ENCODE measurements around the gene GALNT9. TPM values are rescaled to one million over a fixed set of nuclear protein-coding genes. Genes with fewer than 3 reads are reported as not detected.

The GALNT9 gene
- total RNA-seq, 4 donors from 2014 or later = not detected

GRCh38 chr12:132322206-132323132 is 6.9 kb downstream of the GALNT9 start:
- Histone ChIP-seq H3K36me3 (no peaks in the 10 kb centered on the region), H3K27me3 (peaks cover 0 to 98% (median 0%) of the 10 kb centered on the region in 4 donors), H3K9me3 (no peaks in the 10 kb centered on the region), H3K4me3 (no peak overlapping the region), H3K27ac (no peak overlapping the region), H3K4me1 (peaks cover under 1 to 17% (median 3%) of the 10 kb centered on the region in 3 donors)
- no peak for DNase-seq
- intact Hi-C loops (cut with DNase I) = no loop called here
- 57 to 69% methylated on average over 12 to 16 of the region's 43 CpGs for WGBS, 2 donors
- TF ChIP-seq CTCF (IDR thresholded peaks at IDR 0.05) = no peak
- no peak for TF ChIP-seq POLR2A (IDR thresholded peaks at IDR 0.05)

DNA sequence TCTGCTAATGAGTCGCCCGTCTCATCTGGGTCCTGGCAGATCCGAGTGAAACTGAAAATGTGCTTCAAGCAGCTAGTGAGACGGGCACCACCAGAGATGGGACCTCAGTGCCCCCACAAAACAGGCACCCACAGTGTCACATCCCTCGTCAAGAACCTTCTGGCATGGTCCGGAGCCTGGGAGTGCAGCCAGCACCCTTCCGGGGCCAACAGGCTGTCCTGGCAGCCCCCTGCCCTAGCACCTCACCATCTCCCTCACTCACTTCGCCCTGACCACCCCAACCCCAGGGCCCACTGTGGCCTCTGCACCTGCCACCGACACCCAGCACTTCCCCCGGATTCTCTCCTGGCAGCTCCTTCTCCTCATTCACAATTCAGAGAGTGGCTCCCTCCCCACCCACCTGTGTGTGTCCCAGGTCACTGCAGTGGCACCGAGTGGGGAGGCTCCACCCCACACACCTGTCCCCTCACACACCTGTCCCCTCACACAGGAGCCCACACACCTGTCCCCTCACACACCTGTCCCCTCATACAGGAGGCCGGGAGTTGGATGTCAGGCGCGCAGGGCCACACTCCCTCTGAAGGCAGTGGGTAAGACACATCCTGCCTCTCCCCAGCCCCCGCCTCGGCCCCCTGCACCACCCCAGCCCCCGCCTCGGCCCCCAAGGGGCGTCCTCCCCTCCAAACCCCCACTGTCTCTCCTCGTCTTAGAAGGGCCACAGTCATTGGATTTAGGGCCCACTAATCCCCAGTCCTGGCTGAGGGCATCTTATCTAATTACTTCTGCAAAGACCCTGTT is 7.9 kb downstream of the GALNT9 start:
- H3K4me1 ChIP-seq = peaks cover 0 to 8% (median 0%) of the 10 kb centered on the region in 3 donors
- TF ChIP-seq CTCF (IDR thresholded peaks at IDR 0.05) (no peak), POLR2A (IDR thresholded peaks at IDR 0.05) (no peak)
- no peaks in the 10 kb centered on the region for H3K36me3 ChIP-seq
- intact Hi-C loops (cut with DNase I) = no loop called here
- DNase-seq = no peak
- no peak overlapping the region for H3K27ac ChIP-seq
- 78 to 81% methylated on average over 7 to 9 of the region's 20 CpGs for WGBS, 2 donors
- no peak overlapping the region for H3K4me3 ChIP-seq
- no peaks in the 10 kb centered on the region for H3K9me3 ChIP-seq
- H3K27me3 ChIP-seq = peaks cover 0 to 98% (median 0%) of the 10 kb centered on the region in 4 donors

GRCh38 chr12:132320767-132321211 is 8.6 kb downstream of the GALNT9 start:
- no peak overlapping the region for H3K27ac ChIP-seq
- H3K36me3 ChIP-seq = no peaks in the 10 kb centered on the region
- H3K9me3 ChIP-seq = no peaks in the 10 kb centered on the region
- peaks cover 0 to 8% (median 0%) of the 10 kb centered on the region in 3 donors for H3K4me1 ChIP-seq
- peaks cover 0 to 98% (median 0%) of the 10 kb centered on the region in 4 donors for H3K27me3 ChIP-seq
- no CpG with 5 or more reads among the region's 23 CpGs for WGBS, 2 donors
- TF ChIP-seq POLR2A (IDR thresholded peaks at IDR 0.05) (no peak), CTCF (IDR thresholded peaks at IDR 0.05) (no peak)
- intact Hi-C loops (cut with DNase I) = no loop called here
- no peak overlapping the region for H3K4me3 ChIP-seq
- no peak for DNase-seq

DNA sequence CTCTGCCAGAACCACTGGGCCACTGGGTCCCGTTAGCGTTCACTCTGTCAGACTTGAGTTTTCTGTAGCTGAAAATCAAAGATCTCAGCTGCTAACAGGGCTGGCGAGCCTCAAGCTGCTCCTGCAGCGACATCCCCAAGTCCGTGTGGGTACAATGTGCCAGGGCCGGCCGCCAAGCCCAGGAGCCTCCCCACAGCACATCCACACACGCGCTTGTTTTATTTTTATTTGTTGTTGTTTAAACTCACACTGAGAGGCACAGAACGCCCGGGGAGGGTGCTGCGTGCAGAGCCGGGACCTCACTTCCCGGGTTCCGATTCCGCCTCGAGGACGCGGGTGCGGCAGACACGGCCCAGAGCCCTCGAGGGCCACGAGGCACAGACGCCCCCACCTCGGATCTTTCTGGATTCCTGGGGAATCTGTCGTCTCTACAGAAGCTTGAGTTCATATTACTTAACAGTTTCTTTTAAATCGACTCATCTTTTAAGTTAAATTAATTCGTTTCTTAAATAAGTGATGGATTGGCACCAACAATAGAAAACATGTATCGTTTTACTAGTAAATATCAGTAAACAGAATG is 9.3 kb downstream of the GALNT9 start:
- no peak overlapping the region for H3K27ac ChIP-seq
- no peak overlapping the region for H3K4me3 ChIP-seq
- no peaks in the 10 kb centered on the region for H3K36me3 ChIP-seq
- WGBS, 2 donors = 74 to 78% methylated on average over 10 to 22 of the region's 29 CpGs
- intact Hi-C loops (cut with DNase I) = no loop called here
- no peak for TF ChIP-seq CTCF (IDR thresholded peaks at IDR 0.05)
- TF ChIP-seq POLR2A (IDR thresholded peaks at IDR 0.05) = no peak
- H3K4me1 ChIP-seq = peaks cover 0 to 8% (median 0%) of the 10 kb centered on the region in 3 donors
- H3K9me3 ChIP-seq = no peaks in the 10 kb centered on the region
- H3K27me3 ChIP-seq = peaks cover 0 to 98% (median 0%) of the 10 kb centered on the region in 4 donors
- DNase-seq = no peak
